ENCODE data around the gene ZDHHC20. TPM values are rescaled to one million over a fixed set of nuclear protein-coding genes. Genes with fewer than 3 reads are reported as not detected.

Gene ZDHHC20
- total RNA-seq, 1 experiment from 2014 or later: 110 TPM

DNA sequence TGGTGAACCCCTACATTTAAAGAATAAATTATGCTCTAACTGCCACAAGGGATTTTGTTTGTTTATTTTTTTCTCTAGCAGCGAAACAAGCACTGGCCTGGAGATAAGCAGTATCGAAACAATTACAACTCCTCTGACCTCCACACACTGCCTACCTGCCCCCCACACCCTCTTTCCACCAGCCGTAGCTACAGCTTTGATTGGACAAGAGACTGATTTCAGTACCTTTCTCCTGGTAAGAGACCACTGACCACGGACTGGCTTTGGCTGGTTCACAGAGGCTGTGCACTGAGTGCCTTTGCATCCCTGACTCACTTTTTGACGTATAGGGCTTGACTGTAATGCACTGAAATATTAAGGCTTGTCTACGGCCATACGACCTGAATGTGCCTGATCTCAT is 7.4 kb upstream of the ZDHHC20 start:
- Histone ChIP-seq H2AFZ (ENCODE audit: low read depth, low read length, poor library complexity, severe bottlenecking) (no peak overlapping the region), H3K9ac (ENCODE audit: low read length) (no peak overlapping the region), H3K79me2 (ENCODE audit: insufficient read depth, low read length) (no peaks in the 10 kb centered on the region), H3K9me3 (ENCODE audit: control insufficient read depth in 1 of 2, insufficient read depth in 1 of 2, low read depth in 1 of 2, low read length in 2 of 2) (no peaks in the 10 kb centered on the region), H3K4me2 (ENCODE audit: low read length) (no peak overlapping the region), H3K4me3 (replicated peaks in 1 of 2; ENCODE audit: low read depth in 1 of 2, low read length in 2 of 2) (no peak overlapping the region), H4K20me1 (ENCODE audit: insufficient read depth) (no peaks in the 10 kb centered on the region), H3K36me3 (ENCODE audit: control insufficient read depth in 1 of 2, insufficient read depth in 2 of 2, low read length in 2 of 2) (no peaks in the 10 kb centered on the region), H3K27ac (ENCODE audit: low read depth, low read length) (no peak overlapping the region), H3K4me1 (ENCODE audit: control insufficient read depth in 1 of 2, insufficient read depth in 2 of 2, low read length in 2 of 2) (no peaks in the 10 kb centered on the region), H3K27me3 (ENCODE audit: insufficient read depth, low read length) (no peaks in the 10 kb centered on the region), H3K9me2 (ENCODE audit: insufficient read depth) (no peaks in the 10 kb centered on the region)
- ChIA-PET CTCF (no interaction called here), POLR2A (no interaction called here), RAD21 (ENCODE audit: low non-redundant PET in 1 of 2, low total read pairs in 2 of 2, uncharacterized antibody in 2 of 2, unreplicated experiment in 2 of 2) (no interaction called here)
- no TSS peak for BruUV-seq (replicated peaks)
- ATAC-seq (no peak), DNase-seq (ENCODE audit: low read depth, low spot score) (no peak)
- intact Hi-C loops (cut with micrococcal nuclease): no loop called here
- TF ChIP-seq EGR1 (IDR thresholded peaks at IDR 0.05; ENCODE audit: low read depth): no peak
- no peak for TF ChIP-seq SIN3A (IDR thresholded peaks at IDR 0.05; ENCODE audit: low read depth)
- no peak for TF ChIP-seq TCF7L2 (IDR thresholded peaks at IDR 0.05; ENCODE audit: borderline replicate concordance, extremely low read depth, insufficient read depth, insufficient read length)
- no peak for TF ChIP-seq EZH2phosphoT487 (IDR thresholded peaks at IDR 0.05; ENCODE audit: borderline replicate concordance)
- no peak for TF ChIP-seq JUND (IDR thresholded peaks at IDR 0.05)
- no peak for TF ChIP-seq ELF1 (IDR thresholded peaks at IDR 0.05; ENCODE audit: borderline replicate concordance, low read depth)
- no peak for TF ChIP-seq FOSL1 (IDR thresholded peaks at IDR 0.05; ENCODE audit: low read depth)
- TF ChIP-seq, protein P1, sequence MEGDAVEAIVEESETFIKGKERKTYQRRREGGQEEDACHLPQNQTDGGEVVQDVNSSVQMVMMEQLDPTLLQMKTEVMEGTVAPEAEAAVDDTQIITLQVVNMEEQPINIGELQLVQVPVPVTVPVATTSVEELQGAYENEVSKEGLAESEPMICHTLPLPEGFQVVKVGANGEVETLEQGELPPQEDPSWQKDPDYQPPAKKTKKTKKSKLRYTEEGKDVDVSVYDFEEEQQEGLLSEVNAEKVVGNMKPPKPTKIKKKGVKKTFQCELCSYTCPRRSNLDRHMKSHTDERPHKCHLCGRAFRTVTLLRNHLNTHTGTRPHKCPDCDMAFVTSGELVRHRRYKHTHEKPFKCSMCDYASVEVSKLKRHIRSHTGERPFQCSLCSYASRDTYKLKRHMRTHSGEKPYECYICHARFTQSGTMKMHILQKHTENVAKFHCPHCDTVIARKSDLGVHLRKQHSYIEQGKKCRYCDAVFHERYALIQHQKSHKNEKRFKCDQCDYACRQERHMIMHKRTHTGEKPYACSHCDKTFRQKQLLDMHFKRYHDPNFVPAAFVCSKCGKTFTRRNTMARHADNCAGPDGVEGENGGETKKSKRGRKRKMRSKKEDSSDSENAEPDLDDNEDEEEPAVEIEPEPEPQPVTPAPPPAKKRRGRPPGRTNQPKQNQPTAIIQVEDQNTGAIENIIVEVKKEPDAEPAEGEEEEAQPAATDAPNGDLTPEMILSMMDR (IDR thresholded peaks at IDR 0.05 in 2 of 3, conservative IDR thresholded peaks at IDR 0.05 in 1 of 3; ENCODE audit: borderline replicate concordance in 1 of 3, insufficient read depth in 1 of 3, low read depth in 2 of 3, low read length in 2 of 3): no peak
- TF ChIP-seq SRF (IDR thresholded peaks at IDR 0.05; ENCODE audit: low read depth): no peak
- no peak for TF ChIP-seq EZH2 (IDR thresholded peaks at IDR 0.05)
- TF ChIP-seq CEBPB (IDR thresholded peaks at IDR 0.05; ENCODE audit: low read depth): no peak
- TF ChIP-seq, protein P2, sequence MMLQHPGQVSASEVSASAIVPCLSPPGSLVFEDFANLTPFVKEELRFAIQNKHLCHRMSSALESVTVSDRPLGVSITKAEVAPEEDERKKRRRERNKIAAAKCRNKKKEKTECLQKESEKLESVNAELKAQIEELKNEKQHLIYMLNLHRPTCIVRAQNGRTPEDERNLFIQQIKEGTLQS (IDR thresholded peaks at IDR 0.05): no peak
- no peak for TF ChIP-seq CBX3 (IDR thresholded peaks at IDR 0.05; ENCODE audit: low read depth)
- no peak for TF ChIP-seq RAD21 (IDR thresholded peaks at IDR 0.05; ENCODE audit: low read depth)
